ENCODE measurements around the gene RIC8A. TPM values are rescaled to one million over a fixed set of nuclear protein-coding genes. Genes with fewer than 3 reads are reported as not detected.
A peak's percentile ranks its signal among the peaks of the same experiment; 100 is the strongest.

The RIC8A gene
- total and polyA plus RNA-seq, 2 of the 13 experiments (the other 11 are each of a cell fraction or from before 2014, with no cell fraction given): 62.1 to 63.8 TPM

DNA sequence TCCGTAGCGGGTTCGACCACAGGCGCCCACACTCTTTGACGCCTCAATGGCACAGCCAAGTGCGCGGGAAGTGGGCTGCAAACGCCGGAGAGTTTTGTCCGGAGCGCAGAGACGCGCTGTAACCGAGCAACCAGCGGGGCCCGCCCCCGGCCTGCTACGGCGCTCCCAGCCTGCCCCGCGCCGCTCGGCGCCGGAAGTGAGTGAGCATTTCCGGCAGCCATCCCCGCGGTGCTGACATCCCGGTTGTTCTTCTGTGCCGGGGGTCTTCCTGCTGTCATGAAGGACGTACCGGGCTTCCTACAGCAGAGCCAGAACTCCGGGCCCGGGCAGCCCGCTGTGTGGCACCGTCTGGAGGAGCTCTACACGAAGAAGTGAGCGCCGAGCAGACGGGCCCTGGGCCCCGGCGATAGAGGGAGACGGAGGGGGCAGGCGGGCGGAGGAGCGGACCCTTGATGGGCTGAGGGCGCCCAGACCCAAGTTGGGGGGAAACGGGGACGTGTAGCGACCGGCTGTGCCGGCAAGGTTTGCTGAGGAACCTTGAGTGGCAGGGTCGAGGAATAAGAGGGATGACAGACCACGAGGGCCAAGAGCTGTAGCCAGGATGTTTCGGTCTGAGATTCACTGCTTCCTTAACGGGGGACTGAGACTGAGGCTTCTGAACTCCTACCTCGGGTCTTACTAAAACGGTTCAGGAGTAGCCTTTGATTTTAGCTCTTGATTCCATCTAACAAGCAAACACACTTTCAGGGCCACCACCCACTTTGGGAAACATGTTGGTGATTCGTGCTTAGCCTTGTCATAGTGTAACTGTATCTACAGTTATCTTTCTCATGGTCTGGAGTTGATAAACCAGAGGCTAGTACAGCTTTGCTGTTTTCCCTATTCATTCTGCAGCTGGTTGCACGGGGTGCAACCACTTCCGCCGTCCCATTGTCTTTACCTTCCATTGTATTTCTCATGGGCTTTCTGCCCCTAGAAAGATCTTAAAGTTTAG is 29.6 kb downstream of the RIC8A start, which contains the start of gene PSMD13 (continued):
- TF ChIP-seq ZNF546 (CRISPR knock-in tag; conservative IDR thresholded peaks at IDR 0.05) (0 out of 2 replicates have a peak, but pooled peaks have one; percentile 20), TOE1 (CRISPR knock-in tag; IDR thresholded peaks at IDR 0.05) (no peak), ZNF337 (CRISPR knock-in tag; IDR thresholded peaks at IDR 0.05; ENCODE audit: borderline replicate concordance, low read depth) (no peak), CSRNP1 (CRISPR knock-in tag; IDR thresholded peaks at IDR 0.05) (0 out of 2 replicates have a peak, but pooled peaks have one; percentile 7), NR1H2 (CRISPR knock-in tag; IDR thresholded peaks at IDR 0.05; ENCODE audit: borderline replicate concordance, low read depth) (no peak), ELF4 (CRISPR knock-in tag; IDR thresholded peaks at IDR 0.05; ENCODE audit: borderline replicate concordance) (peak; percentile 56; the same call in 1 of the 2 replicates), ZBTB1 (CRISPR knock-in tag; IDR thresholded peaks at IDR 0.05; ENCODE audit: borderline replicate concordance) (no peak), ISL2 (CRISPR knock-in tag; IDR thresholded peaks at IDR 0.05) (peak; percentile 68), BCLAF1 (IDR thresholded peaks at IDR 0.05) (no peak), CENPX (CRISPR knock-in tag; IDR thresholded peaks at IDR 0.05) (no peak)
- TF ChIP-seq, protein P1, sequence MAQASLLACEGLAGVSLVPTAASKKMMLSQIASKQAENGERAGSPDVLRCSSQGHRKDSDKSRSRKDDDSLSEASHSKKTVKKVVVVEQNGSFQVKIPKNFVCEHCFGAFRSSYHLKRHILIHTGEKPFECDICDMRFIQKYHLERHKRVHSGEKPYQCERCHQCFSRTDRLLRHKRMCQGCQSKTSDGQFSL (CRISPR knock-in tag; IDR thresholded peaks at IDR 0.05): no peak
- TF ChIP-seq, protein P2, sequence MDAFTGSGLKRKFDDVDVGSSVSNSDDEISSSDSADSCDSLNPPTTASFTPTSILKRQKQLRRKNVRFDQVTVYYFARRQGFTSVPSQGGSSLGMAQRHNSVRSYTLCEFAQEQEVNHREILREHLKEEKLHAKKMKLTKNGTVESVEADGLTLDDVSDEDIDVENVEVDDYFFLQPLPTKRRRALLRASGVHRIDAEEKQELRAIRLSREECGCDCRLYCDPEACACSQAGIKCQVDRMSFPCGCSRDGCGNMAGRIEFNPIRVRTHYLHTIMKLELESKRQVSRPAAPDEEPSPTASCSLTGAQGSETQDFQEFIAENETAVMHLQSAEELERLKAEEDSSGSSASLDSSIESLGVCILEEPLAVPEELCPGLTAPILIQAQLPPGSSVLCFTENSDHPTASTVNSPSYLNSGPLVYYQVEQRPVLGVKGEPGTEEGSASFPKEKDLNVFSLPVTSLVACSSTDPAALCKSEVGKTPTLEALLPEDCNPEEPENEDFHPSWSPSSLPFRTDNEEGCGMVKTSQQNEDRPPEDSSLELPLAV (CRISPR knock-in tag; conservative IDR thresholded peaks at IDR 0.05; ENCODE audit: low read depth): no peak
- TF ChIP-seq, protein P3, sequence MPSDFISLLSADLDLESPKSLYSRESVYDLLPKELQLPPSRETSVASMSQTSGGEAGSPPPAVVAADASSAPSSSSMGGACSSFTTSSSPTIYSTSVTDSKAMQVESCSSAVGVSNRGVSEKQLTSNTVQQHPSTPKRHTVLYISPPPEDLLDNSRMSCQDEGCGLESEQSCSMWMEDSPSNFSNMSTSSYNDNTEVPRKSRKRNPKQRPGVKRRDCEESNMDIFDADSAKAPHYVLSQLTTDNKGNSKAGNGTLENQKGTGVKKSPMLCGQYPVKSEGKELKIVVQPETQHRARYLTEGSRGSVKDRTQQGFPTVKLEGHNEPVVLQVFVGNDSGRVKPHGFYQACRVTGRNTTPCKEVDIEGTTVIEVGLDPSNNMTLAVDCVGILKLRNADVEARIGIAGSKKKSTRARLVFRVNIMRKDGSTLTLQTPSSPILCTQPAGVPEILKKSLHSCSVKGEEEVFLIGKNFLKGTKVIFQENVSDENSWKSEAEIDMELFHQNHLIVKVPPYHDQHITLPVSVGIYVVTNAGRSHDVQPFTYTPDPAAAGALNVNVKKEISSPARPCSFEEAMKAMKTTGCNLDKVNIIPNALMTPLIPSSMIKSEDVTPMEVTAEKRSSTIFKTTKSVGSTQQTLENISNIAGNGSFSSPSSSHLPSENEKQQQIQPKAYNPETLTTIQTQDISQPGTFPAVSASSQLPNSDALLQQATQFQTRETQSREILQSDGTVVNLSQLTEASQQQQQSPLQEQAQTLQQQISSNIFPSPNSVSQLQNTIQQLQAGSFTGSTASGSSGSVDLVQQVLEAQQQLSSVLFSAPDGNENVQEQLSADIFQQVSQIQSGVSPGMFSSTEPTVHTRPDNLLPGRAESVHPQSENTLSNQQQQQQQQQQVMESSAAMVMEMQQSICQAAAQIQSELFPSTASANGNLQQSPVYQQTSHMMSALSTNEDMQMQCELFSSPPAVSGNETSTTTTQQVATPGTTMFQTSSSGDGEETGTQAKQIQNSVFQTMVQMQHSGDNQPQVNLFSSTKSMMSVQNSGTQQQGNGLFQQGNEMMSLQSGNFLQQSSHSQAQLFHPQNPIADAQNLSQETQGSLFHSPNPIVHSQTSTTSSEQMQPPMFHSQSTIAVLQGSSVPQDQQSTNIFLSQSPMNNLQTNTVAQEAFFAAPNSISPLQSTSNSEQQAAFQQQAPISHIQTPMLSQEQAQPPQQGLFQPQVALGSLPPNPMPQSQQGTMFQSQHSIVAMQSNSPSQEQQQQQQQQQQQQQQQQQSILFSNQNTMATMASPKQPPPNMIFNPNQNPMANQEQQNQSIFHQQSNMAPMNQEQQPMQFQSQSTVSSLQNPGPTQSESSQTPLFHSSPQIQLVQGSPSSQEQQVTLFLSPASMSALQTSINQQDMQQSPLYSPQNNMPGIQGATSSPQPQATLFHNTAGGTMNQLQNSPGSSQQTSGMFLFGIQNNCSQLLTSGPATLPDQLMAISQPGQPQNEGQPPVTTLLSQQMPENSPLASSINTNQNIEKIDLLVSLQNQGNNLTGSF (CRISPR knock-in tag; IDR thresholded peaks at IDR 0.05): peak; percentile 44; the same call in 1 of the 2 replicates
